Renal pelvis (tissue), 4 donors: ENCODE results near the gene PMEPA1. TPM values are rescaled to one million over a fixed set of nuclear protein-coding genes. Genes with fewer than 3 reads are reported as not detected.

Experiments used
- DNase-seq: peaks from one replicate; pipeline ENCODE4 v3.0.0-alpha.2; 2013
- polyA plus RNA-seq, 3 donors: library from polyadenylated mRNA; unstranded; fragments of 120-200 nt; gene quantifications; one replicate each; pipeline ENCODE4 v1.2.1, GENCODE V29; 2013; ENCODE audit not compliant: insufficient read length in 3 of 3

PMEPA1 gene
- polyA plus RNA-seq, 3 donors: 16.2 to 21.7 (median 18.0) TPM

DNA sequence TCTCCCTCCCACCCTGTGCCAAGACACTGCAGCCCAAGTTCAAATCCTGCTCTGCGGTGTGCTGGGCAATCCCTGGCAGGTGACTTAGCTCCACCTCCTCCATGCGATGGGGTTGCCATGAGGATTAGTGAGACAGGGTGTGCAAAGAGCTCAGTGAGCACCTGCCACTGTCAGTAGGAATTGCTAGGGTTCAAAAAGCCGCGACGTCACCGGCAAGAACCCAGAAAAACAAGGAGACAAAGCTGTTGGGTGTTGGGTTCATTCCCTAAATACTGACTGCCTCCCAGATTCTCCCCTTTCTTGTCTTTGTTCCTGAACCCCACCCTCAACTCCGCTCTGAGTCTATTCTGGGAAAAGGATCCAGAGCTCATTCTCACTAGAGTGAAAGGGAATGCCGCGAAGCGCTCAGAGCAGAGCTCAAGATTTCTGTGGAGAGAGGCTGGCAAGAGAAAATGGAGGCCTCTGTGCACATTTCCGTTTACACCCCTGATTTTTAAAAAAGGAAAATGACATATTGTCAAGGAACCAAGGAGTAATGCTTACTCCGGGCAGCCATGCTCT lies 13.3 kb downstream of the PMEPA1 start:
- DNase-seq: no peak

DNA sequence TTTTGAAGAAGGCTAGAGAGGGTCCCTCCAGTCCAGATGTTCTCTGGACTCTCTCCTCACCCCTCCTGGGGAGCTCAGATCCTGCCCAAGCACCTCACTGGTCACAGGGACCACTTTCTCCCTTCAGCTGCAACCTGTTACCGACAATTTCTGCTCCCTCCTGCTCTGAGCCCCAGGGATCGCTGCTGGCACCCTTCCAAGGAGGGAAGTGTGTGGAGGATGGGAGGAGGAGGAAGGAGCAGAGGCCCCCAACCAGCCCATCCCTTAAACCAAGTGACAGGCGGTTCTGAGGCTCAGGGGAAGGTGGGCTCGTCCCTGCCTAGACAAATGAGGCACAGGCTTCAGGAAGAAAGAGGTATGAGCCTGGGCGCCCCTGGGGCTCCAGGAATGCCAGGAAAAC lies 13.9 kb downstream of the PMEPA1 start:
- no peak for DNase-seq

DNA sequence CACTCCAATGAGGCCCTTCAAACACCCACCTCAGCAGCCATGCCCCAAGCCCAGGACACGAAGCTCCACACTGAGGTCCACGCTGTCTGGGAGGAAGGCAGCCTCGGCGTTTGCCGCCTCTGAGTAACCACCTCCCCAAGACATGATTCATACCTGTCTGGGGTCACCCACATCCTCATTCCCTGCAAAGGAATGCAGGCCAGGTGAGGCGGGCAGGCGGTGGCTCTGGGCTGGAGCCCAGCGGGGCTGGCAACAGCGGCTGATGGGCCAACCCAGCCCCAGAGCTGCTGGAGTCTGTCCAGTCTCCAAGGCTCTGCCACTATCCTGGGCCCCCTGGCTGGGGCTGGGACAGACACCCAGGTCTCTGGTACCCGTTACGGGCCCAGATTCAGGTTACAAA lies 14.8 kb downstream of the PMEPA1 start:
- no peak for DNase-seq

DNA sequence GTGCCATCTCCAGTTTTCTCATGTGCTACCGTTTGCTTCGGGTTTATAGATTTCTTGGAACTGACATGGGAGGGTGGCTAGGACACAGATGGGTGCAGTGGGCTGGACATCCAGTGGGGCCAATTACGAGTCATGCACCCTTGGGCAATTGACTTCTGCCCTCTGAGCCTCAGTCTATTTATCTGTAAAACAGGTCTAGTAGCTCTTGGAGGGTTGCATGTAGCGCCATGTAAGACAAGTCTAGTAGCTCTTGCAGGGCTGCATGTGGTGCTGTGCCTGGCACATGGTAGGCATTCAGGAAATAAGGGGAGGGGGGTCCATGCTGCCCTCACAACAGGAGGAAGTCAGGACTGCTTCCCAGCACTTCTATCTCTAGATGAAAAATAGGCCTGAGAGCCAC lies 15.3 kb downstream of the PMEPA1 start:
- no peak for DNase-seq

DNA sequence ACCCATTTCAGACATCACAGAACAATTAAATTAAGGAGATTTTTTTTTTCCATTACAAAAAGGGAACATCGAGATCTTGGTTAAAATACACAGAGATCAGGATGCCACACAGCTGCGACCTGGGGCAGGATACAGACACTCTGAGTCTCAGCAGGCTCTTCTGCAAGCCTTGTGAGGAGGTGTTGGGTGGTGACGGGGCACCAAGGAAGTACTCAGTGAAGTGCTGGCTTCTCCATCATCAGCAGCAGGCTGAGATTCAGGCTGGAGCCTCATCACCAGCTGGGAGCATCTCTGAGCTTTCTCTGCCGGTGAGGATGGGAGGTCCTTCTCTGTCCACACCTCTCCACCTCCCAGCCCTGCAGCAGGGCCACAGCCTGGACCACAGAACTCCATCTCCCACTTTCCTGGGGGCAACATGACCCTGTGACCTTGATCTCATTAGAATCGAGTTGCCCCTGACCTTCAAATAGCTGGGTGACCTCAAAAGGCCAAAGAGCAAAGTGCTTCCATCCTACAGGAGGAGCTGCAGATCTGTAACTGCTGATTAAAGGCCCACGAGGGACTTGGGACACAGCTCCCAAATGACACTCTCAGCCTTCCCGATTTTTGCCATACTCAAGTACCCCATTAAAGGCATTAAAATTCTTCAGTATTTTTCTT lies 16.0 kb downstream of the PMEPA1 start:
- no peak for DNase-seq

DNA sequence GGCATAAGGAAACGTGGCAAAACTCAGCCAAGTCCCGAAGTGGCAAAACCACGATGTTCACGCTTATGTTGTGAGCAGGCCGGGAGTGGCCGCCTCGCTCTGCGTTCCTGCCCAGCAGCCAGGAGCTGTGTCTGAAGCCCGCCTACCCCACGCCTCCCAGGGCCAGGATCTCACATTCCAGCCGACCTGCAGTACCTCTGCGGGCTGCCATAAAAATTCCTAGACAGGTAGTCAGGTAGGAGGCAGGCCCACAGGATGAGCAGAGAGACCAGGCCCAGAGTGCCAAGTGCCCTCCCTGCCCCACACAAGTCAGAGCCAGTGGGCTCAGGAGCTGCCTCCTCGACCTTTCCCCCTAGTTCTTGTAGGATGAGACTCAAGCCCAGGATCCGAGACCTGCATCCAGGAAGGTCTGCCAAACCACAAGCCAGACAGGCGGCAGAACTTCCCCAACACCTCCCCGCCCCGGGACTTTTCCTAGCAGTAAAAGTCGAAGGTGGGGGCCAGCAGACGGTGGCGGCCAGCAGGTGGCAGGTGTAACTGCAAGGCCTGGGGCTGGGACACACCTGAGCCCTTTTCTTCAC lies 16.7 kb downstream of the PMEPA1 start:
- DNase-seq: no peak

DNA sequence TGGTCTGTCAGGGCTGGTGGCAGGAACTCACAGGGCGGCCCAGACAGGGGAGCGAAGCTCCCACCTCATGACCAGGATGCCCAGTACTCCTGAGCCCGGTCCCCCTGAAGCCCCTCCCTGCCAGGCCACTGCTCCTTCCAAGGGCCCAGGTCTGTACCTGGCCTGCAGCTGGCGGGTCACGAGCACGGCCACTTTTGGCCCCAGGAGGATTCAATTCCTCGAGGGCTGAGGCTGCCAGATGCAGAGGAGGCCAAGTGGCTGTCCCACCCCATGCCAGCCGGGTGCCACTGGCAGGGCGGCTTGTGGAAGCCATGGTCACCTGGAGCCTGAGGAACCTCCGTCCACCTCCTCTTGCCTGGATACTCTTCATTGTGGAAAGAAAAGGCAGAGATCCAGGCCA lies 17.4 kb downstream of the PMEPA1 start:
- no peak for DNase-seq

DNA sequence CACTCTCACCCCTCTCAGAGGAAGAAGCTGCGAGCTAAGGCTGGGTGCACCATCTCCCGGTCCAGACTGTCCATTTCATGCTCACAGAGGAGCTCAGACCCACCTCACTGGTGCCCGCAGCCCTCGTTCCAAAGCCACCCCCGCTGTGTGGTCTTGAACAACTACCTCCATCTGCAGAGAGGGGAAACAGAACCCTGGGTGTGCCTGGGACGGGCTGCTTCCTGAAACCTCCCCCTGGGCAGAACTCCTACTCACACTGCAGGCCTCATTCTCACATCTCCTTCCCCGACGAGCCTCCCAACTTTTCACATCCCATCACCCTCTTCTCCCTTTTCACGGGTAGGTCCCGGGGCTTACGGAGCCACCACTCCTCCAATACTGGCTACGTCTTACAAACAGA lies 18.1 kb downstream of the PMEPA1 start:
- DNase-seq: no peak

DNA sequence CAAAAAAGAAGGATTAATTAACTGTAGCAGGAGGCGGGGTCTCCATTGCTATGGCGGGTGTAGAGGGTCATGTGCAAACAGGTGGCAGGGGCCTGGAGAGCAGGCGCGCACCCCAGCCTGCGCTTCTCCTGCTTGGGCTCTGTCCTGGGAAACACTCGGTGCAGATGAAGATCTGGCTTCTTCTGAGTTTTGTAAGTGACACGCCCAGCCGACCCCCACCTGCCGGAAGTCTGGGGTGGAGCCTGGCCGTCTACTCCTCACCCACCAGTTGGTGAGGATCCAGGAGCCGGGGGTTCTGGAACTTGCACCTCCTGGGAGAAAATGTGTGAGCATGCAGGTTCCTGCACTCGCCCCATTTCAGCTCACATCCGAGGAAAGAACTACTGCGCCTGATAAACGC lies 19.3 kb downstream of the PMEPA1 start:
- DNase-seq: no peak

DNA sequence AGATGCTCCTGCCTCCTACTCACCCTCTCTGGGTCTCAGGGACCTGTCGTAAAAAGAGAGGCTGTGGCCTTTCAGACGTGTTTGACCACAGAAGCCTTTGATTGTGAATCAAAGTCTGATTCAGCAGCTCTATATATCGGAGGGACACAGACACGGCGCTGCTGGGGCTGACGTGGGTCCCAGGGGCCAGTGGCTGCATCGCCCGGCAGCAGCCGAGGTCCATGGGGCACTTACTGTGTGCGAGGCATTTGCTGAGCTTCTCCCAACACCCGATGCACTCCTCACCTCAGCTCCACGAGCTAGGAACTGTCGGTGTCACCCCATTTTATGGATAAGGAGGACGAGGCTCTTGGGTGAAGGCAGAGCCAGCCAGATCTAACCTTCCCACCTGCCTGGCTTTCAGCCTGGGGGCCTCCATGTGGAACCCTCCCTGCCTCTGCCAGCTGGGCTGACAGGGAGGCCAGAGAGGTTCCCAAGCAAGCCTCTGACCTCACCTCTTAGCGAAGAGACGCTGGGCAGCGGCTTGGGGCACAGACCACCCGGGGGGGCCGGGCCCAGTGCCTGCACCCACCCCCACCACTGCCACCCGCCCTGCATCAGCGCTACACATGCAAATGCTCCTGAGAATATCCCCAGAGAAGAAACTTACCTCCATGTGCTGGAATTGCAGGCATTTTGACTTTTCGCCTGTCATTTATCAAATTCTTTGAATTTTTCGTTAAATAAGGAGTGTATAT lies 19.9 kb downstream of the PMEPA1 start:
- DNase-seq: no peak

DNA sequence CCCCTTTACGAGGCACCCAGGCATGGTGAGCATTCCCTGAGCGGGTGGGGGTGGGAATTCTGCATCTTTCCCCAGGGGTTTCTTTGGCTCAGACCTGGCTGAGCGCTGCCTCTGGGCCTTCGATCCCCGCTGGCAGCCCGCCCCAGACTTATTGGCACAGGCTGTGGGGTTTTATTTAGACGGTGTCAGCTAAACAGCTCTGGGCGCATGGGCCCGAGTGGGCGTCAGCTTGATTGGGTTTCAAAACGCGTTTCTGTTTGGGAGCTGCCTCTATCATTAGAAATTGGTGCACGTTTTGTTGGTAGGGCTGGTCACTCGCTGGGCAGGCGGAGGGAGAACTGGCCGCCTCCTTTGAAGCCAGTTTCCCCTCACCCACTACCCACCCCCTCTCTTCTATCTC lies 21.0 kb downstream of the PMEPA1 start:
- DNase-seq: no peak

DNA sequence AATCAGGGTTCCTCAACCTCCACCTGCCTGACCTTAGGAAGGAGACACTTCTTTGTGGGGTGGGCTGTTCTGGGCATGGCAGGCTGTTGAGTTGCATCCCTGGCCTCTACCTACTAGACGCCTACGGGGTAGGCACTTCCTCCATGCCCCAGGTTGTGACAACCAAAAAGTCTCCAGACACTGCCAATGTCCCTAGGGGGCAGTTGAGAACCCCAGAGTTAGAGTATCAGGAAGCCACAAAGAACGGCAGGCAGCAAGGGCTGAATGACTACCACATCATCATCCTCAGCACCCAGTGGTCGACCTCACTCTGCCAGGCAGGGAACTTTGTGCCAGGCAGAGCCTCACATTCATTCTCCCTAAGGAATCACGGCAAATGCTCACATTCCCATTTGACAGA lies 21.5 kb downstream of the PMEPA1 start:
- no peak for DNase-seq

DNA sequence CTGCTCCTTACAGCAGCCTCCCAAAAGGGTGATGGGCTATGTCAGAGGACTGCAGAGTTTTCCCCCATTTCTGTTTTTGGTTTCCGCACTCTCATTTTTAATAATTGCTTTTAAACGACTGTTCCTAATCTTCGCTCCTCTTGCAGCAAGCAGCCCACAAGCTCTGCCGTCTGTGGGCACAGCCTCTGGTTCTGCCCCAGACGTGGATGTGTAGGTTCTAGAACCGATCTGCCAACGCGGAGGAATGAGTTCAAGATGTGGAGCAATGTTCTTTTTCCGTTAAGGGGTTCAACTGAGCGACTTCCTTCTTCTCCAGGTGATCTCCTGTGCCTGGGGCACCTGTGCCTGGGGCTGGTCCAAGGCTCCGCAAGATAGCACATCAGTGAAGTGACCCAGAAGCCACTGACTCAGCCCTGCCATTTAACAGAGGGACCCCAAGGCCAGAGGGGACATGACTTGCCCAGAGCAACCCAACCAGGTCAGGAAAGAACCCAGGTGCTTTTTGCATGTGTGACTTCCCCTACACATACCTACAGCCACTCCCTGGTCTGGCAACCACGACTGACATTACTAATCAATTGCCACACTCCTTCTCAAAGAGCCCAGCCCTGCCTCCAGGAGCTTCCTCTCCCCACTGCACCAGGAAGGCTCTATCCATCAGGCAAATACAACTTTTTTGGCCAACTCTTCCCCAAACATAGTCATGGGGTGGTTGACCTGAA lies 22.7 kb downstream of the PMEPA1 start:
- no peak for DNase-seq

DNA sequence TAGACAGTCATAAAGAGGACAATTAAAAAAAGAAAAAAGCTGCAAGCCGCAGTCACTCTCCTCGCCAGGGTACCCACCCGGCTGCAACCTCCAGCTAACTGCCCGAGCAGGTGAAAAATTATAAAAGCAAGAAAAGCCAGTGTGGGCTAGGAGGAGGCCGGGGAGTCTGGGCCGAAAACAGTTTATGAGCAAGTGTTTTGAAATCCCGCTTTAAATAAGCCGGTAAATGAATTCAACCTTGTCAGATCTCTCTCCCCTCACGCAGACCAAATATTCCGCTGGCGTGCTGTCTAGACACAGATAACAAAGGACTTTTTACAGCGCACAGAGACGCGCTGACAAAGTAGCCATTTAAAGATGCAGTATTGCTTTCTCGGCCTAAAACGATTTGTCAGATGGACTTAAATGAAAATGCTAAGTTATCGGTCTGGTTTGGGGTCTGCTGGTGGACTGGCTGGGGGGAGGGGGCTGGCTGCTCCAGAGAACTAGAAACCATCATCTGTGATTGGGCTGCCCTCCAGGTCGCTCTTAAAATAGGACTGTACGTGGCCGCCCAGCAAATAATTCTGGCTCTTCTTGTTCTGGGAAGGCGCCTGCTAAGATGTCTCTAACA lies 24.6 kb downstream of the PMEPA1 start:
- DNase-seq: no peak

DNA sequence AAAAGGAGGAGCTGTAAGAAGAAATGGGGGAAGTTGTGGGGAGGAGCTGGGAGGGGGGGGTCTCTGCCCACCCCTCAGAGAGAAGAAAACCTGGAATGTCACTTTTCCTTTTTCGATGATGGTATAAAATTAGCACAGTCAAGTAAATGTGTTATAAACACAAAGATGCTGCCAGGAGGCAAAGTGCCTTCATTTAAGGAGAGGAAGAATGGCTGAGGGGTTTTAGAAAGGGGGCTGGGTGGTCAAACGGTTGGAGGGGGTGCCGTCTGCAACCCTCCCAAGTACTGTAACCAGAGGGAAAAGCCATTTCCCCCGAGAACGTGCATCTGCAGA lies 25.0 kb downstream of the PMEPA1 start:
- no peak for DNase-seq

DNA sequence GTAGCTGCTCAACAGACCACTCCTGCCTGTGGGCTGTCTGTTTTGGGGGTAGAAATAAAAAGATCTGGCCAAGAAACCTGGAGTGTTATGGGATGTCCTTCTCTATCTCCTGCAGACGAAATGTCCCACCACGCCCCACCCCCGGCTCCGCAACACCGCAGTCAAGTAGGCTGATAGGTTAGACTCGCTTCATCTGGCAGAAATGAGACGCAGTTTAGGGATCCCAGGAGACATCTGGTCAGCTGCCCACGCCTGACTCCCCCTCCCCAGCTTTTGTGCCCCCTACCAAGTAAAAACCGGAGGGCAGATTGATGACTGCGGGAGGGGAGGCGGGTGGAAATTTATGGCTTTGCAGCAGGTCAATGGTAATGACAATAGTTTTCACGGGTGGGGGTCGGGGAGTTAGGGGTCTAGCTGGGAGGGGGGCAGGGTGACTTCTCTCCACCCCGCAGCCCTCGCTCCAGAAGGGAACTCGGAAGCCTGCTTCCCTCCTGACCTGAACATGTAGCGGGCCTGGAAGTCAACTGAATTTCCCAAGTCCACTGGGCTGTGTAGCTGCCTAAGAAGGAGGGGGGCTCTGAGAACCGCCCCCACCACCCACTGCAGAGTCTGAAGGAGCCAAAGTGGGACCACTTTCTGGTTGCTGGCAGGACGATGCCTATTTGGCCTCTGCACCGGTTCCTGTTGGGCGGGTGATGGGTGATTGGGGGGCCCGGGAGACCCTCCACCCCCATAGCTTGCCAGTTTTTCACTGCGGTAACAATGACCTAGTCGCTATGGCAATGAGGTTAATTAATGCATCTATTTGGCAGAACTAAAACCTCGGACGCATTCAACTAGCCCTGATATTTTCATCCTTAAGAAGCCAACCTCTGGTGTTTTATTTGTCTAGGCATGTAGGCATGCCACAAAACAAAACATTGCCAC lies 25.7 kb downstream of the PMEPA1 start:
- no peak for DNase-seq

DNA sequence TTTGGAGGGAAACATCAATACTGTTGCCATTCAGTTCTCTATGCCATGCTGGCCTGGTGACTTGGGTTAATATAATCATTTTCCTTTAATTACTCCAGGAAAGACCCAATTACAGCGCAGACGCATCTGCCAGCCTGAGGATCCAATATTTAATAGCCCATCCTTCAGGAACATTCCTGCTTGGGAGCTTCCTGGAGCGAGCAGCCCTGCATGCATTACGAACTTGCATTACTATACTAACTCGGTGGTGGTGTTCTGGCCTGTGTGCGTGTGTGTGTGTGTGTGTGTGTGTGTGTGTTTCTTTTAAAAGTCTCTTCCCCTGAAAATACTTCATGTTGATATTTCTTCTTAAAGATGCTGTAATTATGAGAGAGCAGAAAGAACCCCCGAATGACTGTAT lies 26.5 kb downstream of the PMEPA1 start:
- no peak for DNase-seq

DNA sequence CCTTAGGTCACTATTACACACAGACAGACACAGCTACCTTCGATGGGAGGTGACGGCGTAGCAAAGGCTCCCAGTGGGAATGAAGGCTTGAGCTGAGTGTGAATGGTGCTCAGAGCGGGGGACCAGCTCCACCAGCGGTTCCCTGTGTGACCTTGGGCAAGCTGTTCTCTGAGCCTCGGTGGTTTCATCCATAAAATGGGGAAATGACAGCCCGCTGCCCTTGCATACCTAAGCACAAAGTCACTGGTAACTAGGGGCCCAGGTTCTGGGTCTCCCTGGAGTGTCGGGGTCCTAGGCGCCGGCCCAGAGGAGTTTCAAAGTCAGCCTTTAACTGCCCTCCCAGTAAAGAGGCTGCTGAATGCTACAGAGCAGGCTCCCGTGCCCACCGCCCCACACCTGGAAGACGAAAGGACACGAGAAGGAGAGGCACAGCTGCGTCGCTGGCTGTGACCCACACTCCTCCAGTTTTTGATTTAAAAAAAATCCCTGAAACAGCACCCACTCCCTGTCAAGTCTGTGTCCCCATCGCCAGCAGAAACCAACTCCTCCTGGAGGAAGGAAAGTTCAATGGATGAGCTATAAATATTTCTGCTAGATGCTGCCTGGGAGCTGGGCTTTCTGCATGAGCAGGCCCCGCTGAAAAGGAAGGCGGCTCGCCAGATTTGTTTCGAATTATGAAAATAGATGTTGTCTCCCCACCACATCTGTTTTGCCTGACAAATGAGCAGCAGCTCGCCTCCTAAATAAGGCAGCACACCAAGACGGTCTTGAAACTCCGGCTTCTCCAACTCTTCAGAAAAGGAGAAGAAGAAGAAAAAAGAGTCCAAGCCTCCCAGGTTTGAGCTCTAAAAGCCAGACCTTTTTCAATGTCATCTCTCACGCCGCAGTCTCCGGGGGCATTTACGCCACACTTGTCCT lies 27.4 kb downstream of the PMEPA1 start:
- DNase-seq: peak; percentile 55

DNA sequence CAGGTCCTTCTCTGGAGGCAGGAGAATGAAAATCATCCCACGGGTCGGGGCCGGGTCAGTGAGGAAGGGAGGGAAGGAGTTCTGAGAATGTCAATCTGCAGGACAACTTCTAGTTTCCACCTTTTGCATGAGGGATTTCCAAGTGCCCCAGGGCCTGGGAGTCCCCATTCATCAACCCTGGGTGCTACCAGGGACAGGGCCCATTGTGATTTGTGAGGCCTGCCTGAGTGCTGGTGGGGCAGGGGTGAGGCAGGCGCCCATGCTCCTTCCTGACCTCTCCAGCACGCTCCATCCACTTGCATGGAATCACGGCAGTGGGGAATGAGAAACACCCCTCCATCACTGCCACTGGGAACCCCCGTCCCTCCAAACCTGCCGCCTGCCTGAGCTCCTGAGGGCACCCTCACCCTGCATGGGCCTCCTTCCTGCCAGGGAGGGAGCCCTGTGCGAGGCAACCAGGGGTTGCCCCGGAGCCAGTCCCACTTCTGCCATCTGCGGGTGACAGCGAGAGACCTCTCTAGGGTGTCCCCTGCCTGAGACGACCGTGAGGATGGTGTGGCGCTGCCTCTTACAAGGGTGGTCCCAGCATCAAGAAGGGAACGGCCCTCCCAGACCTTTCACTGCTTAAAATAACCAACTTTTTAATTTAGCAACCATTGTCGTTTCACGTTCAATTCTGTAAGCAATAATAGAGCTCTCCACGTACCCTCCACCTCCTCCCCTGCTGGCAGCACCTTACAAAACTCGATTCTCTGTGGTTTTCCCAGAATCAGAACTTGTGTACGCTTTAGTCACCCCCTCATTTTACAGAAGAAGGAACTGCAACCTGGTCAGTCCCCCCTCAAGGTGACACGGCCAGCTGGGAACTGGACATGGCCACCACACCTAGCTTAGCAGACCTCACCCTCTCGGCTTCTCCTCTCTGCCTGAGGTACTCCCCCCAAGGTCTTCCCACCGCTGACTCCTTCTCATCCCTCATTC lies 28.6 kb downstream of the PMEPA1 start:
- no peak for DNase-seq
